Stimulated activated CD4-positive, alpha-beta T cell treated with anti-CD3 and anti-CD28 coated beads, Interleukin-15, amount 100 ng/mL, for 48 hours (primary cell): ENCODE results near the gene CORO1C.
"Not testable (repeated sequence)": the region's sequence is repeated elsewhere in the genome, so short reads cannot be mapped to it uniquely, and the experiment has no call there.

ENCODE experiments used
- DNase-seq, 2 donors: peaks; one replicate each; pipeline ENCODE4 v3.0.0-alpha.2; 2020; ENCODE audit warnings: low read depth in 2 of 2

The CORO1C gene

DNA sequence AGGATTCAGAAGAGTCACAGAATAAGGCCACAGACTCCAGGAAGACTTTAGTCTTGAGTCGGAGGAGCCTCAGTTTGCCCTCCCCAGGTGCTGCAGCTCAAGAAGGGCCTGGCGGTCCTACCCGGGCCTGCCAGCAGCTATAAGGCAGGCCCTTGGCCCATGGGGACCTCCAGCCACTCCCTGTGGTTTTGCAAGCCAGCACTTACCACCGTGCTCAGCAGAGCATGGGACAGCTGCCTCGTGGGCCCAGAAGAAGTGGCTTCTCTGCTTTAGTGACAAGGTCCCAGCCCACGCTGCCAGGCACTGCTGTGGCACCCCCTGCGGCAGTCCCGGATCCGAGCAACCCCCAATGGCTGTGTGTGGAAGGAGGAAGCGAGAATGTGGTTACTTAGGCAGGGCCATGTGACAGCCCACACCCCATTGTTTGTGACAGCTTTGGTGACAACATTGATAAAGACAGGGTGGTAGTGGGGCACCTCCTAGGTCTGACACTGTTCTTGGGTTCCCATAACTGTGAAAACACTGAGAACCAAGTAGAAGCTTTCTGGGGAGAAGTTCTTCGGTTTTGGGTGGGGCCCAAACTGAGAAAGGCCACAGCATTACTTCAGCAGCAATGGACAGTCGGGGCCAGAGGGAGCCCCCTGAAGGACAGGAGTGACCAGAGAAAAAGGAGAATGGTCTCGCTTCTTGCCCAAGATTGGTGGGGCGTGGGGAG, 97.6 kb downstream of the CORO1C start, which contains the start of gene SELPLG:
SELPLG (minus strand) TSS at position 361 of the 715 bp plus-strand sequence. CDS start 9,587 bp downstream, outside the sequence.
- DNase-seq = peak; percentile 75 to 80

DNA sequence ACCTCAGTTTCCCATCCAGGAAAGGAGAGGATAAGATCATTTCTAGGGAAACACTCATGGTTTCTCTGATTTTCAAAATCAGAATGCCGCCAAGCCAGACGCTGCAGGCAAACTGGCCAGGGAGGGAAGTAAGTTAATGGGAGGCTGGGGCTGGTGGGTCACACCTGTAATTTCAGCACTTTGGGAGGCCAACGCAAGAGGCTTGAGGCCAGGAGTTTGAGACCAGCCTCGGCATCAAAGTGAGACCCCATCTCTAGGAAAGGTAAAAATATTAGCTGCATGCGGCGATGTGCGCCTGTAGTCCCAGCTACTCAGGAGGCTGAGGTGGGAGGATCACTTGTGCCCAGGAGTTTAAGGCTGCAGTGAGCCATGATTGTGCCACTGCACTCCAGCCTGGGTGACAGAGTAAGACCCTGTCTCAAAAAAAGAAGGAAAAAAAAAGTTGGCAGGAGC, 98.2 kb downstream of the CORO1C start:
- no peak for DNase-seq

DNA sequence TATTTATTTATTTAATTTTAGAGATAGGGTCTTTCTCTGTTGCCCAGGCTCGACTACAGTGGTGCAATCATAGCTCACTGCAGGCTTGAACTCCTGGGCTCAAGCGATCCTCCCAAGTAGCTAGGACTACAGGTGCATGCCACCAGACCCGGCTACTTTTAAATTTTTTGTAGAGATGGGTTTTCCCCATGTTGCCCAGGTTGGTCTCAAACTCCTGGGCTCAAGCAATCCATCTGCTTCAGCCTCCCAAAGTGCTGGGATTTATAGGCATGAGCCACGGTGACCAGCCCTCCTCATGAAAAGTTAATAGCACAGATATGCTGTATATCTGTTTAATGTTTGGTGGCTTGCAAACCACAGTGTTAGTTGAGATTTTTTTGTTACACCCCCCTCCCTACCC, 100.1 kb downstream of the CORO1C start:
- DNase-seq = not testable (repeated sequence)

DNA sequence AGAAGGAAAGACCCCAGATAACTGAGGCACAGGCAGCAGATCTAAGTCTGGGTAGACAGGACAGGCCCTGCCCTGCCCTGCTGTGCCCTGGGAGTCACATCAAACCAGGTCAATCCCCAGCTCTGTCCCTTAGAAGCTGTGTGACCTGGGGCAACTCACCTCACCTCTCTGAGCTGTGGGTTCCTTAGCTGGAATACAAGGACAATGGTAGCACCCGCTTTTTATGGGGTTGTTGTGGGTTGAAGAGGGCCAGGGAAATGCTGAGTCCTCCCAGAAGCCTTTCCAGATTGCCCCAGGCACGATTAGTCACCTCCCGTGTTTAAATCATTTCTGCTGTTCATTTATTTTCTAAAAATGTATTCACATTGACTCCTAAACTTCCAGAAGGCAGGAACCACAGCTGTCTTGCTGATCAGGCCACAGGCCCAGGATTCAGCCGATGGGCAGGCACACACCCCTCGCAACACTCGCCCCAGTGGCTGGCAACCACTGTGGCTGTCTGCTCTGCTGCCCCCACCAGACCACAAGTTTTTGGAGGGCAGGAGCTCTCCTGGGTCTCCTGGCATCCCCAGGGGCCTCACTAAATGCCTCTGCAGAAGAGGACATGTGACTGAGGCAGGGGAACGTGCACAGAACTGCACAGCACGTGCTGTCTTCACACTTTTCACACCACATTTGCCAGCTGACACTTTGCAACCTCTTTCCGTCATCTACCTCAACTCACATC, 100.7 kb downstream of the CORO1C start:
- DNase-seq = no peak

DNA sequence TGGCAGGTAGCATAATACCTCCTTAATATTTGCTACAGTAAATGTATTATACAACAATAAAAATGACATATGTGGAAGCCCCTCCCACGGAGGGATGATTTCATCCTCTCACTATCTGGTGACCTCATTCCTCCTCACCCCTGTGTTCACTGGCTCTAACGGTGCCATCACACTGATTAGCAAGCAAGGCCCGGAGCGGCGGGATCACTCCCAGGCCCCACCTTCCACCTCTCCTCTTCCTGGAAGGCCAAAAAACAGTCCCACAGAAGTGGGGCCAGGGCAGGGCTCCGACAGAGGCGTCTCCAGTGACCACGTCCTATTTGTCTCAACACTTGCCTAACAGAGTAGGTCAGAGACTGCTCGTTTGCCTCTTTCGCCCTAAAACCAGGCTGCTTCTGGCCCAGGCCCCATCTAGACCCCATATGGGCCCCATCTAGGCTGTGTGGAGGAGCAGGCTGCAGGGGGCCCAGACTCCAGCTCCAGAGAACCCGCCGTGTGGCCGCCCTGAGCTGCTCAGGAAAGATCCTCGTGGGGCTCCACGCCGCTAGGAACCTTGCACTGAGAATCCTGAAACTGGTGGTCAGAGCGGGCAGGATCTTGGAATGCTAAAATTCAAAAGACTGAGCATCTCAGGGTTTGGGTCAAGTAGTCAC, 101.4 kb downstream of the CORO1C start:
- DNase-seq = peak in 1 of 2 donors; percentile 65

DNA sequence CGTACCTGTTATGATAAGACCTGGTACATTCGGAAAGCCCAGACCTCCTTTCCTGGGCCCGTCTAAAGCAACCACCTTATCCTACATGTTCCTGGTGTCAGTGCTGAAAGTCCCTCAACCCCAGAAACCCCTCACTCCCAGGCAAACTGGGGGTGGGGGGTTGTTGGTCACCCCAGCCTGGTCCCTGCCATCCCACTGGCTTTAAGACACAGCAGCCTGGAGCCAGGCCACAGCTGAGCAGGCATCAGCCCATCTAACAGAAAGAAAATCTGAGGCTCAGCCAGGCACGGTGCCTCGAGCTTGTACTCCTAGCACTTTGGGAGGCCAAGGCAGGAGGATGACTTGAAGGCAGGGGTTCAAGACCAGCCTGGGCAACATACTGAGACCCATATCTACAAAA, 102.2 kb downstream of the CORO1C start:
- DNase-seq = no peak

DNA sequence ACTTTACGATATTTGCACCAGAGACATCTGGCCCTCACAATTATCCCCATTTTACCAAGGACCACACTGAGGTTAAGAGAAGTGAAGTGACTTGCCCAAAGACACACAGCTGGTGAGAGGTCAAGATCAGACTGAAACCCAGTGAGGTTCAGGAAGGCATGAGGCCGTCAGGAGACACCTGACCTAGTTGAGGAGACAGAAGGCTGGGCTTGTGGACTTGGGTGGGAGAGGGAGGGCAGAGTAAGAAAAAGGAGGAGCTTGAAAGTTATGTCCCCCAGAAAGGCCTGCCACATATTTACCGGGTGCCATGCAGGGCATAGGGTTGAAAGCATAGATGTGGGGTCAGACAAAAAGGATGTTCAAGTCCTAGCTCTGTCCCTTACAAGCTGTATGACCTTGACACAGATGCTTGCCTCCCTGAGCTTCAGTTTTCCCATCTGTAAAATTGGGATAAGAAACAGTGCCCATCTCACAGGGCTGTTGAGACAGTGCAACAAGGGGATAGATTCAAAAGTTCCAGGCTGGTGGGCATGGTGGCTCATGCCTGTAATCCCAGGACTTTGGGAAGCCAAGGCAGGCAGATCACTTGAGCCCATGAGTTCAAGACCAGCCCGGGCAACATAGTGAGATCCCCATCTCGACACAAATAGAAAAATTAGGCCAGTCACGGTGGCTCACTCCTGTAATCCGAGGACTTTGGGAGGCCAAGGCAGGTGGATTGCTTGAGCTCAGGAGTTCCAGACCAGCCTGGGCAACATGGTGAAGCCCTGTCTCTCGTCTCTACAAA, 104.0 kb downstream of the CORO1C start:
- DNase-seq = no peak

DNA sequence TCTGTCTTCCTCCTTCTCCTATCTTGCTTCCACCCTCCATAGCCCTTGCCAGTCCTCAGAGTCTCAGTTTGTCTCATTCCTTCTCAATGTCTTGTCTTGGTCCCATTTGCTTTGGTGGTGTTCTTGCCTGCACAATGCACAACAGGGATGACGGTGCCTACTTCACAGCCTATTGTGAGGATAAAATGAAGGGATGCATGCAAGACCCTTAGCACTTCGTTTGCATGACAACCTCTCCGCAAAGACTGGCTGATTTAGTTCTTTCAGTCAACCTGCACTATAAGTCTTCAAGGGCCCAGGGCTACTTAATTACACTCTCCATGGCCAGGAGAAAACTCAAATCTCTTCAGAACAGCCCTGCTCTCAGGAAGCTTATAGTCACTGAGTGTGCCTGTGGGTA, 106.1 kb downstream of the CORO1C start:
- DNase-seq = no peak

DNA sequence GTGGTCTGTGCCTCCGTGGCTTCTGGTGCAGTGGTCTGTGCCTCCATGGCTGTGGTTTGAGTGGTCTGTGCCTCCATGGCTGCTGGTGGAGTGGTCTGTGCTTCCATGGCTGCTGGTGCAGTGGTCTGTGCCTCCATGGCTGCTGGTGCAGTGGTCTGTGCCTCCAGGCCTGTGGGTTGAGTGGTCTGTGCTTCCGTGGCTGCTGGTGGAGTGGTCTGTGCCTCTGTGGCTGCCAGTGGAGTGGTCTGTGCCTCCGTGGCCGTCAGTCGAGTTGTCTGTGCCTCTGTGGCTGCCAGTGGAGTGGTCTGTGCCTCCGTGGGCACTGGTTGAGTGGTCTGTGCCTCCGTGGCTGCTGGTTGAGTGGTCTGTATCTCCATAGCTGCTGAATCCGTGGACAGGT, 107.7 kb downstream of the CORO1C start:
- no peak for DNase-seq

DNA sequence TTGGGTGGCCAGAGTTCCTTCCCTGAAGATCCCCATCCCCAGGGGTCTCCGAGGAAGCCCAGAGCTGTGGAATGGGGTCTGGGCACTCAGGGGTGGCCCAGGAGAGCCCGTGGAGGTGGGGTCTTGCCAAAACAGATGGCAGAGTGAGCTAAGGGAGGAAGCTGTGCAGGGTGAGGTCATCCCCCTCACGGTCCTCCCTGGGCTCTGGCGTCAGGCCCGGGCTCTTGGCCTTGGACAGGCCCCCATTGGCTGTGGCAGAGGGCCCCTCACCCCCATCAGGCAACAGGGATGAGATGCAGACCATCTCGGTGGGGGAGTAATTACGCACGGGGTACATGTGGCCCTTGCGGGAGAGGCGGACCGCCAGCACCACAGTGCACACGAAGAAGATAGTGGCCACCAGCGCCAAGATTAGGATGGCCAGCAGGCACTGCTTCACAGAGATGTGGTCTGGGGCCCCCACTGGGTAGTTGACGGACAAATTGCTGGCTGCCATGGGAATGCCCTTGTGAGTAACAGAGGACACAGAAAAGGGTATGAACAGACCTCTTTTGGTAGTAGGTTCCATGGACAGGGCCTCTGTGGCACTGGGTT, 108.3 kb downstream of the CORO1C start:
- DNase-seq = no peak

DNA sequence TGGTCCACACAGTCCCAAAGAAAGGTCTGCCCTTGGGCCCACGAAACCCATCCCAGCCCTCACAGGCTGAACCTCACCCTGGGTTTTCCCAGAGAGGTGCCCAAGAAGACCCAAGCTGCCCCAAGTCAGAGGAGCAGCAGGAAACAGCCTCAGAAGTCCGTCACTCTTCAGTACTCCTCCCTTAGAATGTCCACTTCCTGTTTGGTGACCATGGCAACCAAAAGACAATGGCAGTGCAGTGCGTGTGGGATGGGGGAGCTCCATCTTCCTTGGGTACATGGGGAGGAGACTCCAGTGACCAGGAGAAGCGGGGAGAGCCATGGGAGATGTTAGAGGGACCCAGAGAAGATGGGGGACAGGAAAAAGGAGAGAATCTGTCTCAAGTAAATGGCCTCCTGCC, 108.9 kb downstream of the CORO1C start:
- DNase-seq = no peak

DNA sequence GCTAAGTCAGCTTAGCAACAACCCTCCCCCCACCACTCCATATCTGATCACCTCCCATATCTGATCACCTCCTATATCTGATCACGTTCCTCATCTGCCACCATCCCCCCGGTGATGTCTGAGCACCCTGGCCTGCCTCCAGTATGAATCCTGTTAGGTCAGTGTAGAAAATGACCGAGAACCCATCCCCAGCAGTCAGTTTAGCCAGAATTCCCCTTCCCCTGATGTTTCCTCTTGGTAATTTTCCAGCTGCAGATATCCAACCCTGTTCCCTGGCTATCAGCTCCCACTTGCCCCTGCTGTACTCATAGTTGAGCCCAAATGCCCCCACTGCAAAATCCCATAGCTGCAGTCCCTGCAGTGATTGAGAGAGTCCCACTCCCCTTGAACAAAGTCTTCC, 110.2 kb downstream of the CORO1C start:
- DNase-seq = no peak

DNA sequence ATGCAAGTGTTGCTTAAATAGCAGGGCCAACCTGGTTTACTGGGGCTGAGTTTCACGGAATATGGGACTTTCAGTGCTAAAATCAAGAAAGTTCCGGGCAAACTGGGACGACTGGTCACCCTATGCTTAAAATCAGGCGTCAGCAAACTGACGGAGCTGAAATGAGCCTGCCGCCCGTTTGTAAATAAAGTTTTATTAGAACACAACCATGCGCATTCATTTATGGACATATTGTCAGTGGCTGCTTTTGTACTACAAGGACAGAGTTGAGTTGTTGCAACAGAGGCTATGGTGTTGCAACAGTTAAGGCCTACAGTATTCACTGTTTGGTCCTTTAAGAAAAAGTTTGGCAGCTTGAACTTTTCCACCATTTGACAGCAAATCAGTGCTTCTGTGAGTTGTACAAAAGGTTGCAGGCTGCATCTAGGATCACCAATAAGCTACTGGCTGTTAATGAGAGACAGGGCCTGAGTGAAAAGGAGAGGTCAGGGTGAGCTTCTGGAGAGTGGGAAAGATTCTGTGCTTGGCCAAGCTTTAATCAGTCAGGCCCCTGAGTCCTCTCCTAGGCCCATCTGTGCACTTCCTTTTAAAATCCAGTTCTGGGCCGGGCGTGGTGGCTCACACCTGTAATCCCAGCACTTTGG, 111.0 kb downstream of the CORO1C start:
- no peak for DNase-seq

DNA sequence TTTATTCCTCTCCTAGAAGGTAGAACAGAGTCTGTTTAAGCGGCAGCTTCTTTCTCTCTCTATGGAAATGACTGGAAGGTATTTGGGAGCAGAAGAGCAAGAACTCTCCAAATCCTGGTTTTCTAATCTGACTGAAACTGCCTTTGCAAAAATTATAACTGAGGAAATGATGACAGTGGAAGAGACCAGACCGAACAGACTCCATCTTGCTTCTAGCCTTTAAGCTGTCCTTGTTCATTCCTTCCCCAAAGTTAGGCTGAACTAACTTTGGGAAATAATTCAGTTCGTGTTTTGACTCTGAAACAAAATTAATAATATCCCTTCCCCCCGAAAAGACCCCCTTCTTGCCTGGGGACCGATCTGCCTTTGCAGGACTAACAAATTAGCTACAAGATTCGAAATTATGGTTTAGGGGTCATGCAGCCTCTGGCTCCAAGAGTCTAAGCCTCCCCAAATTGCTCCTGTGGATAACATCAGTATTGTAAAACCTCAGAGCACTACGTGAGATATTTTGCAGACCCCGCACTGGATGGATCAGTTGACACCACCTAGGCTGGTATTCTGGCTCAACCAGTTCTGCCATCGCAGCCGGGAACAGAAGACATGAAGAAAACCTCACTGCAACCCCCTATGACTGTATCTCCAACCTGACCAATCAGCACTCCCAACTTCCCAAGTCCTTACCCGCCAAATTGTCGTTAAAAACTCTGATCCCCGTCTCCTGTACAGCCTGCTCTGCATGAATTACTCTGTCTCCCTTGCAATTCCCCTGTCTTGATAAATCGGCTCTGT, 111.8 kb downstream of the CORO1C start:
- DNase-seq = no peak

DNA sequence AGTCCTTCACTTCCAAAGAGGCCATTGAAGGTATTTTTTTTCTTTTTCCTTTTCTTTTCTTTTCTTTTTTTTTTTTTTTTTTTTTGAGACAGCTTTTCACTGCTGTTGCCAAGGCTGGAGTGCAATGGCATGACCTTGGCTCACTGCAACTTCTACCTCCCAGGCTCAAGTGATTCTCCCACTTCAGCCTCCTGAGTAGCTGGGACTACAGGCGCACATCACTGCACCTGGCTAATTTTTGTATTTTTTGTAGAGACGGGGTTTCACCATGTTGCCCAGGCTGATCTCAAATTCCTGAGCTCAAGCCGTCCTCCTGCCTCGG, 112.4 kb downstream of the CORO1C start:
- not testable (repeated sequence) for DNase-seq

DNA sequence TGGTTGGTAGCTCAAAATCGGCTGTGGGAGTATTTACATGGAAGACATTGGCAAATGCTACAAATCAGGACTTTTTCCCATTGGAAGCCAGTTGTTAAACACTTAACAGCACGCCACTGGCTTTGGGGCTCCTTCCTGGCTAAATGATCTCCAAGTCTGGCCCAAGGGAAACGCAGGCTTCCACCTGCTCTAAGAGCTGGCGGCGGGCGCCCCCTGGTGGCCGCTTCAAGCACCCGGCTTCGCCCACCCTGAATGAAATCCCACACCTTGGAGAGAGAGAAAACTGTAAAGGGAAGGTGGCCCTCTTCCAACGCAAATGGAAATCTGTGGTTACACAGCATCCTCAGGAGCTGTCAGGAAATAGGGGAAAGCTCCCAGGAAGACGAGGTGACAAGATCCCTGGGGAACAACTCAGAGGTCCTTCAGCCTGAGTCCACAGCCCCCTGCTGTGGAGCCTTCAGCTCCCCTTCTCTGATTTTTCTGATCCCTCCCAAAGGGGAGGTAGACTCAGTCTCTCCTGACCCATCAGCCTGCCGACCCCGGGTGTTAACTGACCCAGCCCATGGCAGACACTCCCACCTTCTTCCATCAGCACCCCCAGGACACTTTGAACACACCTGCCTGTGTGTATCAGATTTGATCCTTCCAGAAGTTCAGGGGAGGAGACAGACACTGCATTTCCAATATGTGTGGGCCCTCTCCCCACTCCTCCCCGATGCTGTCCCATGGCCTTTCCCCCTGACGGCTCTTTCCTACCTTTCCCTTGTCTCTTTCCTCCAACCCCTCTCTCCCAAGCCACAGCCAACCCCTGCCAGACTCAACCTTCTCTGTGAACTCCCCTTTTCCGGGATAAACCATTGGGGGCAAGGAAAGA, 113.0 kb downstream of the CORO1C start:
- peak in 1 of 2 donors; percentile 72 for DNase-seq

DNA sequence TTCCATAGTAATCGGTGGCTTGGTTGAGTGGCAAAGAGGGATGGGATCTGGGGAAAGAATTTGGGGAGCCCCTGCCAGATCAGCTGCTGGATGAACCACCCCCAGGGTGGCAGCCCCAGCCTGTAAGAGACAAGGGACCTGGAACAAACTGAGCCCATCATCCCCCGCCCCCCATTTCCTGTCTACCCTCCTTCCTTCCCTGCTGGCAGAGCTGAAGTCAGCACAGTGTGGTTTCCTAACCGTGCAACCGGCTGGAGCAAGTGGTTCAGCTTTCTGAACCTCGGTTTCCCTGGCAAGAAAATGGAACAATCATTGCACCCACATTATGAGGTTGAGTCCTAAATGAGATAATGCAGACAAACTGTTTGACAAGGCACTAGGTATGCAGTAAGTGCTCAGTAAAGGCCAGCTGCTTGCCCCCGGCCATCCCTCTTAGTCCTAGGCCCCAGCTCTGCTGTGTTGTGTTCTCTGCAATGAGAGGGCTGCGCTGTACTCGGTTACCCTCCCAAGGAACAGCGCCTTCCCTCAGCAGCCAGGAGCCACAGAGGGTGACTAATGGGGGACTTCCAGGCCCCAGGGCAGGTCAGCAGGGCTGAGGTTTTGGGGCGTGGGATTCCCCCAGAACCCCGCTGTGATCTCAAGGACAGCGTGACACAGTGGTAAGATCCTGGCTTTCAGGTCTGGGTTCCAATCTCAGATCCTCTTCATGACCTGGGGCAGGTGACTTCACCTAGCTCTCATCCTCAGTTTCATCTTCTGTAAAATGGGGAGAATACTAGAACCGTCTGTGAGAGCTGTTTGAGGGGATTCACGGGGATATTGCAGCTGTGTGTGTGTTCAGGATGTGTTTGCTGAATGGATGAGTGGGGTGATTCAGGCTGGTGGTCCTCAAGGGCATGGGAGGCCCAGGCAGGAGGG, 114.1 kb downstream of the CORO1C start:
- DNase-seq = peak; percentile 73 to 78

DNA sequence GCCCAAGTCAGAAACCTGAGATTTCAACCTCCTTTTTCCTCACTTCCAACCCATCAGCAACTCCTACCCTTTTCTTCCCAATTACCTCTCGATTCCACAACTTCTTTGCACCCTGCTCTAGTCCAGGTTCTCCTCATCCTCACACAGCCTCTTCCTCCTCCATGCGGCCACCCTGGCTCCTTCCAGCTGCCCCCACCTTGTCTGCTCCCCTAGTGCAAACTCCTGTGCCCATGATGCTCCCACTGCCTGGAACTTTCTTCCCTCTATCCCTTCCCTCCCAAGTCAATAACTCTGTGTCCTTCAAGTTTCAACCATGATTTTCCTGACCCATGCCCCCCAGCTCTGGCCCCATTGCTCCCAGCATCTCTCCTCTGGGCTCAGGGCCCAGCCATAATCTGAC, 115.0 kb downstream of the CORO1C start:
- no peak for DNase-seq
